LNCAP (cell line): Measurements from ENCODE around the gene TNFSF15.

ENCODE experiments used
- CTCF ChIP-seq: fragments of 450-650 bp; IDR thresholded peaks from 2 replicates; pipeline ENCODE4 v1.5.1; 2017; ENCODE audit warnings: mild to moderate bottlenecking

The TNFSF15 gene

GRCh38 chr9:114785866-114786650, 19.8 kb downstream of the TNFSF15 start:
- TF ChIP-seq CTCF, result no peak

- no peak for TF ChIP-seq CTCF
Observed at GRCh38 chr9:114784721-114785279, 21.0 kb downstream of the TNFSF15 start.

GRCh38 chr9:114782586-114782985, 23.3 kb downstream of the TNFSF15 start:
- TF ChIP-seq CTCF, result no peak

GRCh38 chr9:114779352-114779845, 26.4 kb downstream of the TNFSF15 start:
- no peak for TF ChIP-seq CTCF

- TF ChIP-seq CTCF, result no peak
Observed at GRCh38 chr9:114777821-114778609, 27.8 kb downstream of the TNFSF15 start.

- TF ChIP-seq CTCF, result no peak
Observed at GRCh38 chr9:114776683-114777399, 29.0 kb downstream of the TNFSF15 start.

GRCh38 chr9:114775981-114776380, 29.9 kb downstream of the TNFSF15 start:
- no peak for TF ChIP-seq CTCF
